Retinal pigment epithelial cell (primary cell): ENCODE measurements around the gene AEBP2.
A peak's percentile ranks its signal among the peaks of the same experiment; 100 is the strongest.

Experiments used
- DNase-seq: peaks from one replicate; pipeline ENCODE4 v3.0.0-alpha.2; 2010; ENCODE audit warnings: low read depth
- H3K4me3 ChIP-seq: 2 replicates; pipeline ENCODE4 v1.5.1; 2011; ENCODE audit warnings: mild to moderate bottlenecking, low read length, control low read depth, moderate library complexity
- CTCF ChIP-seq: conservative IDR thresholded peaks from 2 replicates; pipeline ENCODE4 v1.5.1; 2011; ENCODE audit warnings: low read depth, low read length, control low read depth, inconsistent platforms

The AEBP2 gene

DNA sequence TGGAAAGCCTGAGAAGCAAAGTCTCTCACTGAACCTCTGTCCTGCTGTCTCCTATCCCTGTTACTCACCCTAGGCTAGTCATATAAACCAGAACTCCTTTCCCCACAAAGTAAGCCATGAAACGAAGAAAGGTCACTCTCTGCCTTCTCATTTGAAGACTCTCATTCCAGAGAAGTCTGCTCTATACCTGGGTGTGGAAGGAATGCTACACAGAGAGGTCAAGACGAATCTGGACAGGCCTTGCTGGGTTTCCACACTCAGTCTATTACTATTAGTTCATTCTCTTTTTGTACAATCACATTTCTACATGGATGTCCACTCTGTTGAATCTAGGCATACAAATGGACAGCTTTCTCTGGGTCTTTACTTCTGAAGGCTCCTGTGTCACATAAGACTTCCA is 2.4 kb upstream of the AEBP2 start:
- TF ChIP-seq CTCF = no peak
- no peak overlapping the region for H3K4me3 ChIP-seq
- no peak for DNase-seq

GRCh38 chr12:19437996-19438395 is 1.3 kb upstream of the AEBP2 start:
- no peak for TF ChIP-seq CTCF
- no peak overlapping the region for H3K4me3 ChIP-seq
- peak; percentile 66 for DNase-seq

- DNase-seq = no peak
- peak overlapping the region; percentile 79 for H3K4me3 ChIP-seq
- TF ChIP-seq CTCF = no peak
These were observed 947 bp downstream of the AEBP2 start for GRCh38 chr12:19440019-19440858.

GRCh38 chr12:19440916-19441315 is 1.6 kb downstream of the AEBP2 start:
- TF ChIP-seq CTCF = no peak
- no peak for DNase-seq
- H3K4me3 ChIP-seq = peak overlapping the region; percentile 79

GRCh38 chr12:19443585-19443984 is 4.3 kb downstream of the AEBP2 start:
- no peak overlapping the region for H3K4me3 ChIP-seq
- DNase-seq = no peak
- no peak for TF ChIP-seq CTCF

- no peak for DNase-seq
- no peak overlapping the region for H3K4me3 ChIP-seq
- TF ChIP-seq CTCF = no peak
These were observed 4.8 kb downstream of the AEBP2 start for GRCh38 chr12:19444097-19444496.

GRCh38 chr12:19447386-19447785 is 8.1 kb downstream of the AEBP2 start:
- no peak for TF ChIP-seq CTCF
- no peak overlapping the region for H3K4me3 ChIP-seq
- no peak for DNase-seq
